ENCODE measurements around the gene XRCC5. TPM values are rescaled to one million over a fixed set of nuclear protein-coding genes. Genes with fewer than 3 reads are reported as not detected.

XRCC5 gene
- total and polyA plus RNA-seq, 5 donors: 57.7 to 145 (median 125) TPM

GRCh38 chr2:216160786-216161185 lies 51.6 kb downstream of the XRCC5 start:
- 97% methylated on average over 4 of the region's 4 CpGs for WGBS

GRCh38 chr2:216161967-216162366 lies 52.8 kb downstream of the XRCC5 start:
- WGBS: 94% methylated on average over 4 of the region's 4 CpGs
- Histone ChIP-seq H3K9me3 (ENCODE audit: control insufficient read depth, low read length) (no peaks in the 10 kb centered on the region), H3K4me1 (ENCODE audit: control insufficient read depth, insufficient read depth, low read length) (no peaks in the 10 kb centered on the region), H3K27ac (ENCODE audit: low read length) (no peak overlapping the region), H3K4me3 (ENCODE audit: low read length) (no peak overlapping the region), H3K27me3 (ENCODE audit: control insufficient read depth, insufficient read depth) (no peaks in the 10 kb centered on the region)
- intact Hi-C loops (cut with DNase I): no loop called here
- no peak for DNase-seq
- no peak for ATAC-seq

More at GRCh38 chr2:216160786-216161185, 51.6 kb downstream of the XRCC5 start:
- no peak for ATAC-seq
- Histone ChIP-seq H3K27ac (ENCODE audit: low read length) (no peak overlapping the region), H3K4me1 (ENCODE audit: control insufficient read depth, insufficient read depth, low read length) (no peaks in the 10 kb centered on the region), H3K9me3 (ENCODE audit: control insufficient read depth, low read length) (no peaks in the 10 kb centered on the region), H3K4me3 (ENCODE audit: low read length) (no peak overlapping the region), H3K27me3 (ENCODE audit: control insufficient read depth, insufficient read depth) (no peaks in the 10 kb centered on the region)
- intact Hi-C loops (cut with DNase I): no loop called here
- DNase-seq: no peak

- no peak for ATAC-seq
- DNase-seq: no peak
- Histone ChIP-seq H3K27ac (ENCODE audit: low read length) (no peak overlapping the region), H3K27me3 (ENCODE audit: control insufficient read depth, insufficient read depth) (no peaks in the 10 kb centered on the region), H3K9me3 (ENCODE audit: control insufficient read depth, low read length) (no peaks in the 10 kb centered on the region), H3K4me3 (ENCODE audit: low read length) (no peak overlapping the region), H3K4me1 (ENCODE audit: control insufficient read depth, insufficient read depth, low read length) (no peaks in the 10 kb centered on the region)
- WGBS: 91% methylated on average over 4 of the region's 4 CpGs
- intact Hi-C loops (cut with DNase I): no loop called here
These were observed 54.4 kb downstream of the XRCC5 start for GRCh38 chr2:216163518-216163917.

- Histone ChIP-seq H3K4me3 (ENCODE audit: low read length) (no peak overlapping the region), H3K4me1 (ENCODE audit: control insufficient read depth, insufficient read depth, low read length) (no peaks in the 10 kb centered on the region), H3K27ac (ENCODE audit: low read length) (no peak overlapping the region), H3K27me3 (ENCODE audit: control insufficient read depth, insufficient read depth) (no peaks in the 10 kb centered on the region), H3K9me3 (ENCODE audit: control insufficient read depth, low read length) (no peaks in the 10 kb centered on the region)
- 95% methylated on average over 5 of the region's 5 CpGs for whole genome bisulfite sequencing
- no peak for ATAC-seq
- DNase-seq: no peak
- intact Hi-C loops (cut with DNase I): no loop called here
These were observed 54.9 kb downstream of the XRCC5 start for GRCh38 chr2:216164087-216164486.

- WGBS: 93% methylated on average over 4 of the region's 4 CpGs
- Histone ChIP-seq H3K4me3 (ENCODE audit: low read length) (no peak overlapping the region), H3K4me1 (ENCODE audit: control insufficient read depth, insufficient read depth, low read length) (no peaks in the 10 kb centered on the region), H3K9me3 (ENCODE audit: control insufficient read depth, low read length) (no peaks in the 10 kb centered on the region), H3K27ac (ENCODE audit: low read length) (no peak overlapping the region), H3K27me3 (ENCODE audit: control insufficient read depth, insufficient read depth) (no peaks in the 10 kb centered on the region)
- intact Hi-C loops (cut with DNase I): no loop called here
- DNase-seq (no peak), ATAC-seq (no peak)
These were observed 55.4 kb downstream of the XRCC5 start for GRCh38 chr2:216164576-216164975.

GRCh38 chr2:216165711-216166110 lies 56.6 kb downstream of the XRCC5 start:
- Histone ChIP-seq H3K27ac (ENCODE audit: low read length) (no peak overlapping the region), H3K27me3 (ENCODE audit: control insufficient read depth, insufficient read depth) (no peaks in the 10 kb centered on the region), H3K4me1 (ENCODE audit: control insufficient read depth, insufficient read depth, low read length) (peaks cover 2% of the 10 kb centered on the region), H3K9me3 (ENCODE audit: control insufficient read depth, low read length) (no peaks in the 10 kb centered on the region), H3K4me3 (ENCODE audit: low read length) (no peak overlapping the region)
- intact Hi-C loops (cut with DNase I): no loop called here
- DNase-seq: no peak
- 80% methylated on average over 4 of the region's 4 CpGs for WGBS
- no peak for ATAC-seq

- intact Hi-C loops (cut with DNase I): no loop called here
- H3K27me3 ChIP-seq (ENCODE audit: control insufficient read depth, insufficient read depth): no peaks in the 10 kb centered on the region
- DNase-seq: peak in 1 of 3 donors; percentile 46
- peaks cover 2% of the 10 kb centered on the region for H3K4me1 ChIP-seq (ENCODE audit: control insufficient read depth, insufficient read depth, low read length)
- H3K27ac ChIP-seq (ENCODE audit: low read length): no peak overlapping the region
- 94% methylated on average over 3 of the region's 3 CpGs for WGBS
- no peak overlapping the region for H3K4me3 ChIP-seq (ENCODE audit: low read length)
- ATAC-seq: no peak
- no peaks in the 10 kb centered on the region for H3K9me3 ChIP-seq (ENCODE audit: control insufficient read depth, low read length)
These were observed 59.9 kb downstream of the XRCC5 start for GRCh38 chr2:216169087-216169486.

- DNase-seq: no peak
- intact Hi-C loops (cut with DNase I): no loop called here
- Histone ChIP-seq H3K27ac (ENCODE audit: low read length) (no peak overlapping the region), H3K9me3 (ENCODE audit: control insufficient read depth, low read length) (no peaks in the 10 kb centered on the region), H3K4me3 (ENCODE audit: low read length) (no peak overlapping the region), H3K4me1 (ENCODE audit: control insufficient read depth, insufficient read depth, low read length) (peaks cover 2% of the 10 kb centered on the region), H3K27me3 (ENCODE audit: control insufficient read depth, insufficient read depth) (no peaks in the 10 kb centered on the region)
- WGBS: 81% methylated on average over 4 of the region's 4 CpGs
- no peak for ATAC-seq
These were observed 61.1 kb downstream of the XRCC5 start for GRCh38 chr2:216170076-216170763.

GRCh38 chr2:216171011-216171410 lies 61.9 kb downstream of the XRCC5 start:
- Histone ChIP-seq H3K9me3 (ENCODE audit: control insufficient read depth, low read length) (no peaks in the 10 kb centered on the region), H3K27ac (ENCODE audit: low read length) (no peak overlapping the region), H3K4me1 (ENCODE audit: control insufficient read depth, insufficient read depth, low read length) (peaks cover 2% of the 10 kb centered on the region), H3K27me3 (ENCODE audit: control insufficient read depth, insufficient read depth) (no peaks in the 10 kb centered on the region), H3K4me3 (ENCODE audit: low read length) (no peak overlapping the region)
- WGBS: 90% methylated on average over 3 of the region's 3 CpGs
- DNase-seq (no peak), ATAC-seq (no peak)
- intact Hi-C loops (cut with DNase I): no loop called here

GRCh38 chr2:216172493-216172892 lies 63.3 kb downstream of the XRCC5 start:
- no peak for ATAC-seq
- H3K9me3 ChIP-seq (ENCODE audit: control insufficient read depth, low read length): no peaks in the 10 kb centered on the region
- no peak for DNase-seq
- H3K4me3 ChIP-seq (ENCODE audit: low read length): no peak overlapping the region
- peaks cover 2% of the 10 kb centered on the region for H3K4me1 ChIP-seq (ENCODE audit: control insufficient read depth, insufficient read depth, low read length)
- 99% methylated on average over 7 of the region's 7 CpGs for WGBS
- intact Hi-C loops (cut with DNase I): no loop called here
- H3K27ac ChIP-seq (ENCODE audit: low read length): no peak overlapping the region
- no peaks in the 10 kb centered on the region for H3K27me3 ChIP-seq (ENCODE audit: control insufficient read depth, insufficient read depth)

- no peaks in the 10 kb centered on the region for H3K27me3 ChIP-seq (ENCODE audit: control insufficient read depth, insufficient read depth)
- WGBS: 74% methylated on average over 1 of the region's 1 CpG
- no peak for DNase-seq
- no peaks in the 10 kb centered on the region for H3K9me3 ChIP-seq (ENCODE audit: control insufficient read depth, low read length)
- ATAC-seq: no peak
- no peak overlapping the region for H3K4me3 ChIP-seq (ENCODE audit: low read length)
- no peaks in the 10 kb centered on the region for H3K4me1 ChIP-seq (ENCODE audit: control insufficient read depth, insufficient read depth, low read length)
- no peak overlapping the region for H3K27ac ChIP-seq (ENCODE audit: low read length)
- intact Hi-C loops (cut with DNase I): no loop called here
These were observed 69.9 kb downstream of the XRCC5 start for GRCh38 chr2:216179015-216179414.

GRCh38 chr2:216181351-216181750 lies 72.2 kb downstream of the XRCC5 start:
- Histone ChIP-seq H3K4me3 (ENCODE audit: low read length) (no peak overlapping the region), H3K27me3 (ENCODE audit: control insufficient read depth, insufficient read depth) (no peaks in the 10 kb centered on the region), H3K9me3 (ENCODE audit: control insufficient read depth, low read length) (no peaks in the 10 kb centered on the region), H3K27ac (ENCODE audit: low read length) (no peak overlapping the region), H3K4me1 (ENCODE audit: control insufficient read depth, insufficient read depth, low read length) (no peaks in the 10 kb centered on the region)
- intact Hi-C loops (cut with DNase I): no loop called here
- no peak for DNase-seq
- no peak for ATAC-seq
- WGBS: 91% methylated on average over 6 of the region's 6 CpGs

Measured in right cardiac atrium (tissue), 5 donors.